MV-4-11 (cell line): ENCODE data around the gene ARHGAP30.
A peak's percentile ranks its signal among the peaks of the same experiment; 100 is the strongest.

Experiments
- DNase-seq: peaks from one replicate; lab custom pipeline; 2025; lab: John Stamatoyannopoulos, UW

Gene ARHGAP30

GRCh38 chr1:161013488-161014230 lies 56.0 kb downstream of the ARHGAP30 start:
- DNase-seq, result peak; percentile 91

GRCh38 chr1:161013131-161013487 lies 56.6 kb downstream of the ARHGAP30 start:
- DNase-seq, result peak; percentile 48

- DNase-seq, result no peak
Measured at GRCh38 chr1:161012420-161012819, 57.3 kb downstream of the ARHGAP30 start.

GRCh38 chr1:161009602-161010211 lies 60.0 kb downstream of the ARHGAP30 start:
- no peak for DNase-seq

GRCh38 chr1:161008869-161009510 lies 60.7 kb downstream of the ARHGAP30 start:
- no peak for DNase-seq

GRCh38 chr1:161007369-161007768 lies 62.3 kb downstream of the ARHGAP30 start:
- DNase-seq, result no peak

- DNase-seq, result no peak
Measured at GRCh38 chr1:161006563-161006962, 63.1 kb downstream of the ARHGAP30 start.

- DNase-seq, result peak; percentile 75
Measured at GRCh38 chr1:161001525-161001924, 68.2 kb downstream of the ARHGAP30 start.

GRCh38 chr1:161000736-161001480 lies 68.8 kb downstream of the ARHGAP30 start:
- no peak for DNase-seq

GRCh38 chr1:160999376-160999775 lies 70.3 kb downstream of the ARHGAP30 start:
- DNase-seq, result no peak

- DNase-seq, result peak; percentile 69
Measured at GRCh38 chr1:160997323-160998038, 72.2 kb downstream of the ARHGAP30 start.
